GM23338 (cell line): ENCODE data around the gene ZHX3. TPM values are rescaled to one million over a fixed set of nuclear protein-coding genes. Genes with fewer than 3 reads are reported as not detected.

ENCODE experiments used
- ATAC-seq: fragments of 200-7000 bp; cut with Tn5 transposase; 3 replicates; pipeline ENCODE4 v1.9.1; 2020
- DNase-seq: peaks from one replicate; pipeline ENCODE4 v3.0.0-alpha.2; 2015; ENCODE audit warnings: low spot score
- H2AFZ ChIP-seq: fragments of 200-600 bp; sonication (generic); 2 replicates; pipeline ENCODE4 v1.8.0; 2016; ENCODE audit warnings: antibody characterized with exemption, mild to moderate bottlenecking, moderate library complexity
- H3F3A ChIP-seq: fragments of 200-600 bp; sonication (generic); replicated peaks from 2 replicates; pipeline ENCODE4 v1.8.0; 2017; ENCODE audit warnings: antibody characterized with exemption, mixed run types, low read depth
- H3K27ac ChIP-seq: fragments of 200-600 bp; sonication (generic); 2 replicates; pipeline ENCODE4 v1.6.1; 2016; ENCODE audit warnings: low read depth
- H3K27me3 ChIP-seq: fragments of 200-600 bp; sonication (generic); 2 replicates; pipeline ENCODE4 v1.8.0; 2016; ENCODE audit warnings: mild to moderate bottlenecking, mixed run types, moderate library complexity; ENCODE audit not compliant: insufficient read depth
- H3K36me3 ChIP-seq: fragments of 200-600 bp; sonication (generic); 2 replicates; pipeline ENCODE4 v1.8.0; 2016; ENCODE audit warnings: mild to moderate bottlenecking; ENCODE audit not compliant: insufficient read depth
- H3K4me1 ChIP-seq: fragments of 200-600 bp; sonication (generic); 2 replicates; pipeline ENCODE4 v1.8.0; 2016; ENCODE audit warnings: mild to moderate bottlenecking, moderate library complexity; ENCODE audit not compliant: insufficient read depth
- H3K4me2 ChIP-seq: fragments of 200-600 bp; sonication (generic); 2 replicates; pipeline ENCODE4 v1.7.1; 2017; ENCODE audit warnings: mixed run types
- H3K4me3 ChIP-seq: fragments of 200-600 bp; sonication (generic); 2 replicates; pipeline ENCODE4 v1.6.1; 2016; ENCODE audit warnings: mixed run types
- H3K79me2 ChIP-seq: fragments of 200-600 bp; sonication (generic); replicated peaks from 2 replicates; pipeline ENCODE4 v1.8.0; 2017; ENCODE audit warnings: mild to moderate bottlenecking; ENCODE audit not compliant: insufficient read depth
- H3K9me2 ChIP-seq: fragments of 200-600 bp; sonication (generic); 2 replicates; pipeline ENCODE4 v1.8.0; 2017; ENCODE audit not compliant: insufficient read depth
- H4K20me1 ChIP-seq: fragments of 200-600 bp; sonication (generic); replicated peaks from 2 replicates; pipeline ENCODE4 v1.8.0; 2017; ENCODE audit warnings: mild to moderate bottlenecking; ENCODE audit not compliant: insufficient read depth
- H3K27ac Mint-ChIP-seq: 2 replicates; pipeline ENCODE4 v1.8.0; 2020; ENCODE audit warnings: inconsistent platforms, mild to moderate bottlenecking, moderate library complexity, mixed read lengths
- H3K27me3 Mint-ChIP-seq: 3 replicates; pipeline ENCODE4 v1.8.0; 2022; ENCODE audit warnings: low read depth, mild to moderate bottlenecking, moderate library complexity, mixed read lengths, inconsistent platforms; ENCODE audit not compliant: insufficient read depth, poor library complexity
- H3K36me3 Mint-ChIP-seq: 3 replicates; pipeline ENCODE4 v1.8.0; 2021; ENCODE audit warnings: low read depth, mild to moderate bottlenecking, inconsistent platforms, moderate library complexity, mixed read lengths
- H3K4me1 Mint-ChIP-seq: 3 replicates; pipeline ENCODE4 v1.8.0; 2020; ENCODE audit warnings: mild to moderate bottlenecking, inconsistent platforms, mixed read lengths
- H3K4me3 Mint-ChIP-seq: 3 replicates; pipeline ENCODE4 v1.8.0; 2021; ENCODE audit warnings: moderate library complexity, mild to moderate bottlenecking, inconsistent platforms, mixed read lengths
- H3K9me3 Mint-ChIP-seq: 3 replicates; pipeline ENCODE4 v1.8.0; 2020; ENCODE audit warnings: moderate library complexity, mild to moderate bottlenecking, inconsistent platforms, mixed read lengths
- EZH2 ChIP-seq: fragments of 200-600 bp; sonication (generic); IDR thresholded peaks from one replicate; pipeline ENCODE4 v1.8.0; 2017; ENCODE audit warnings: antibody characterized with exemption, mild to moderate bottlenecking, low read depth; ENCODE audit not compliant: unreplicated experiment
- JUNB ChIP-seq: IDR thresholded peaks from one replicate; pipeline ENCODE4 v1.6.1; 2016; ENCODE audit warnings: antibody characterized with exemption; ENCODE audit not compliant: unreplicated experiment
- POLR2AphosphoS5 ChIP-seq: IDR thresholded peaks from 2 replicates; pipeline ENCODE4 v1.6.1; 2016; ENCODE audit warnings: antibody characterized with exemption, low read depth
- polyA plus RNA-seq: library from polyadenylated mRNA; unstranded; fragments of >200 nt; fragmentation: Nextera tagmentation; extraction: Ambion mirVana; gene quantifications from 2 replicates; pipeline ENCODE4 v1.2.1, GENCODE V29; 2016
- total RNA-seq: library from RNA; depleted of rRNA; stranded (reverse); fragments of >200 nt; shearing (Covaris generic); gene quantifications from 2 replicates; pipeline ENCODE4 v1.2.3, GENCODE V29; 2014
- TF ChIP-seq, protein P1 (sequence below): fragments of 250-450 bp; sonication (Bioruptor Pico); IDR thresholded peaks from 2 replicates; pipeline ENCODE4 v1.5.0; 2020; ENCODE audit warnings: mild to moderate bottlenecking, moderate library complexity
- TF ChIP-seq, protein P2 (sequence below): IDR thresholded peaks from one replicate; pipeline ENCODE4 v1.6.1; 2018; ENCODE audit warnings: antibody characterized with exemption; ENCODE audit not compliant: unreplicated experiment

ZHX3 gene
- total and polyA plus RNA-seq, 2 experiments from 2014 or later, result 1.7 to 2.8 TPM

DNA sequence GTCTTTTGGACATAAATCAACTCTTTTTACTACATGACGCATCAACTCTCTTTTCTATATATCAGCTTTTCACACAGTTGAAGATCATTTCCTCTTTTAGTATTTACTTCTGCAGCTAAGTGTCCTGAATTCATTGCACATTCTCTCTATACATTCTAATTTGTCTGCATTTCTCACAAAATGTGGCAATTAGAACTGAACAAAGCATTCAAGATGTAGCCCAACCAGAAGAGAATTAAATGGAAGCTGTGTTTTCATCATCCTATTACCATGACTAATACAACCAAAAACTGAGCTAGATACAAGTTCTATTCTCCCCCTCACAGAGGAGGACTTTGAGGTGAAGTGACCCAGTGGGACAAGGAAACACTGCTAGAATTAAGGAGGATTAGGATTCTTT lies 93.2 kb downstream of the ZHX3 start (continued):
- TF ChIP-seq, protein P1, sequence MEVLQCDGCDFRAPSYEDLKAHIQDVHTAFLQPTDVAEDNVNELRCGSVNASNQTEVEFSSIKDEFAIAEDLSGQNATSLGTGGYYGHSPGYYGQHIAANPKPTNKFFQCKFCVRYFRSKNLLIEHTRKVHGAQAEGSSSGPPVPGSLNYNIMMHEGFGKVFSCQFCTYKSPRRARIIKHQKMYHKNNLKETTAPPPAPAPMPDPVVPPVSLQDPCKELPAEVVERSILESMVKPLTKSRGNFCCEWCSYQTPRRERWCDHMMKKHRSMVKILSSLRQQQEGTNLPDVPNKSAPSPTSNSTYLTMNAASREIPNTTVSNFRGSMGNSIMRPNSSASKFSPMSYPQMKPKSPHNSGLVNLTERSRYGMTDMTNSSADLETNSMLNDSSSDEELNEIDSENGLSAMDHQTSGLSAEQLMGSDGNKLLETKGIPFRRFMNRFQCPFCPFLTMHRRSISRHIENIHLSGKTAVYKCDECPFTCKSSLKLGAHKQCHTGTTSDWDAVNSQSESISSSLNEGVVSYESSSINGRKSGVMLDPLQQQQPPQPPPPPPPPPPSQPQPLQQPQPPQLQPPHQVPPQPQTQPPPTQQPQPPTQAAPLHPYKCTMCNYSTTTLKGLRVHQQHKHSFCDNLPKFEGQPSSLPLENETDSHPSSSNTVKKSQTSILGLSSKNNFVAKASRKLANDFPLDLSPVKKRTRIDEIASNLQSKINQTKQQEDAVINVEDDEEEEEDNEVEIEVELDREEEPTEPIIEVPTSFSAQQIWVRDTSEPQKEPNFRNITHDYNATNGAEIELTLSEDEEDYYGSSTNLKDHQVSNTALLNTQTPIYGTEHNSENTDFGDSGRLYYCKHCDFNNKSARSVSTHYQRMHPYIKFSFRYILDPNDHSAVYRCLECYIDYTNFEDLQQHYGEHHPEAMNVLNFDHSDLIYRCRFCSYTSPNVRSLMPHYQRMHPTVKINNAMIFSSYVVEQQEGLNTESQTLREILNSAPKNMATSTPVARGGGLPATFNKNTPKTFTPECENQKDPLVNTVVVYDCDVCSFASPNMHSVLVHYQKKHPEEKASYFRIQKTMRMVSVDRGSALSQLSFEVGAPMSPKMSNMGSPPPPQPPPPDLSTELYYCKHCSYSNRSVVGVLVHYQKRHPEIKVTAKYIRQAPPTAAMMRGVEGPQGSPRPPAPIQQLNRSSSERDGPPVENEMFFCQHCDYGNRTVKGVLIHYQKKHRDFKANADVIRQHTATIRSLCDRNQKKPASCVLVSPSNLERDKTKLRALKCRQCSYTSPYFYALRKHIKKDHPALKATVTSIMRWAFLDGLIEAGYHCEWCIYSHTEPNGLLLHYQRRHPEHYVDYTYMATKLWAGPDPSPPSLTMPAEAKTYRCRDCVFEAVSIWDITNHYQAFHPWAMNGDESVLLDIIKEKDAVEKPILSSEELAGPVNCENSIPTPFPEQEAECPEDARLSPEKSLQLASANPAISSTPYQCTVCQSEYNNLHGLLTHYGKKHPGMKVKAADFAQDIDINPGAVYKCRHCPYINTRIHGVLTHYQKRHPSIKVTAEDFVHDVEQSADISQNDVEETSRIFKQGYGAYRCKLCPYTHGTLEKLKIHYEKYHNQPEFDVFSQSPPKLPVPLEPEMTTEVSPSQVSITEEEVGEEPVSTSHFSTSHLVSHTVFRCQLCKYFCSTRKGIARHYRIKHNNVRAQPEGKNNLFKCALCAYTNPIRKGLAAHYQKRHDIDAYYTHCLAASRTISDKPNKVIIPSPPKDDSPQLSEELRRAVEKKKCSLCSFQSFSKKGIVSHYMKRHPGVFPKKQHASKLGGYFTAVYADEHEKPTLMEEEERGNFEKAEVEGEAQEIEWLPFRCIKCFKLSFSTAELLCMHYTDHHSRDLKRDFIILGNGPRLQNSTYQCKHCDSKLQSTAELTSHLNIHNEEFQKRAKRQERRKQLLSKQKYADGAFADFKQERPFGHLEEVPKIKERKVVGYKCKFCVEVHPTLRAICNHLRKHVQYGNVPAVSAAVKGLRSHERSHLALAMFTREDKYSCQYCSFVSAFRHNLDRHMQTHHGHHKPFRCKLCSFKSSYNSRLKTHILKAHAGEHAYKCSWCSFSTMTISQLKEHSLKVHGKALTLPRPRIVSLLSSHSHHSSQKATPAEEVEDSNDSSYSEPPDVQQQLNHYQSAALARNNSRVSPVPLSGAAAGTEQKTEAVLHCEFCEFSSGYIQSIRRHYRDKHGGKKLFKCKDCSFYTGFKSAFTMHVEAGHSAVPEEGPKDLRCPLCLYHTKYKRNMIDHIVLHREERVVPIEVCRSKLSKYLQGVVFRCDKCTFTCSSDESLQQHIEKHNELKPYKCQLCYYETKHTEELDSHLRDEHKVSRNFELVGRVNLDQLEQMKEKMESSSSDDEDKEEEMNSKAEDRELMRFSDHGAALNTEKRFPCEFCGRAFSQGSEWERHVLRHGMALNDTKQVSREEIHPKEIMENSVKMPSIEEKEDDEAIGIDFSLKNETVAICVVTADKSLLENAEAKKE (CRISPR knock-in tag), result no peak
- TF ChIP-seq JUNB, result no peak
- no peak for TF ChIP-seq POLR2AphosphoS5

DNA sequence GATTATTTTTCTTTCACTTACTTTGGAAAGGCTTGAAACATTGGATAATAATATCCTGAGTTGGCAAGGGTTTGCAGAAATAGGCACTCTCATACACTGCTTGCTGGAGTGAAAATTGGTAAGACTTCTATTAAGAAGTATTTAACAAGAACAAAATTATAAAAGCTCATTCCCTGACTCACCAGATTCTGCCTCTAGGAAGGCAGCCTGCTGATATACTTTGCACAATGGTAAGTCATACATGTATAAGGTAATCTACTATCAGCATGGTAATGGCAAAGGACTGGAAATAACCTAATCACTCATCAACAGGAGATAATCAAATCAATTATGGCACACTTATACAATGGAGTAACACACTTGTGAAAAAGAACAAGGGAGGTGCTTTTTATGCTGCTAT lies 94.4 kb downstream of the ZHX3 start:
- Mint-ChIP-seq H3K9me3 (no peaks in the 10 kb centered on the region), H3K36me3 (no peaks in the 10 kb centered on the region), H3K27me3 (no peaks in the 10 kb centered on the region), H3K4me3 (no peak overlapping the region), H3K4me1 (no peaks in the 10 kb centered on the region), H3K27ac (no peak overlapping the region)
- Histone ChIP-seq H3K79me2 (no peaks in the 10 kb centered on the region), H3F3A (no peaks in the 10 kb centered on the region), H4K20me1 (no peaks in the 10 kb centered on the region), H3K36me3 (no peaks in the 10 kb centered on the region), H3K4me2 (no peak overlapping the region), H3K27ac (no peak overlapping the region), H3K9me2 (no peaks in the 10 kb centered on the region), H3K4me3 (no peak overlapping the region), H3K27me3 (no peaks in the 10 kb centered on the region), H3K4me1 (no peaks in the 10 kb centered on the region), H2AFZ (no peak overlapping the region)
- DNase-seq (no peak), ATAC-seq (no peak)
- TF ChIP-seq EZH2 (no peak), POLR2AphosphoS5 (no peak), JUNB (no peak)
- TF ChIP-seq, protein P2, sequence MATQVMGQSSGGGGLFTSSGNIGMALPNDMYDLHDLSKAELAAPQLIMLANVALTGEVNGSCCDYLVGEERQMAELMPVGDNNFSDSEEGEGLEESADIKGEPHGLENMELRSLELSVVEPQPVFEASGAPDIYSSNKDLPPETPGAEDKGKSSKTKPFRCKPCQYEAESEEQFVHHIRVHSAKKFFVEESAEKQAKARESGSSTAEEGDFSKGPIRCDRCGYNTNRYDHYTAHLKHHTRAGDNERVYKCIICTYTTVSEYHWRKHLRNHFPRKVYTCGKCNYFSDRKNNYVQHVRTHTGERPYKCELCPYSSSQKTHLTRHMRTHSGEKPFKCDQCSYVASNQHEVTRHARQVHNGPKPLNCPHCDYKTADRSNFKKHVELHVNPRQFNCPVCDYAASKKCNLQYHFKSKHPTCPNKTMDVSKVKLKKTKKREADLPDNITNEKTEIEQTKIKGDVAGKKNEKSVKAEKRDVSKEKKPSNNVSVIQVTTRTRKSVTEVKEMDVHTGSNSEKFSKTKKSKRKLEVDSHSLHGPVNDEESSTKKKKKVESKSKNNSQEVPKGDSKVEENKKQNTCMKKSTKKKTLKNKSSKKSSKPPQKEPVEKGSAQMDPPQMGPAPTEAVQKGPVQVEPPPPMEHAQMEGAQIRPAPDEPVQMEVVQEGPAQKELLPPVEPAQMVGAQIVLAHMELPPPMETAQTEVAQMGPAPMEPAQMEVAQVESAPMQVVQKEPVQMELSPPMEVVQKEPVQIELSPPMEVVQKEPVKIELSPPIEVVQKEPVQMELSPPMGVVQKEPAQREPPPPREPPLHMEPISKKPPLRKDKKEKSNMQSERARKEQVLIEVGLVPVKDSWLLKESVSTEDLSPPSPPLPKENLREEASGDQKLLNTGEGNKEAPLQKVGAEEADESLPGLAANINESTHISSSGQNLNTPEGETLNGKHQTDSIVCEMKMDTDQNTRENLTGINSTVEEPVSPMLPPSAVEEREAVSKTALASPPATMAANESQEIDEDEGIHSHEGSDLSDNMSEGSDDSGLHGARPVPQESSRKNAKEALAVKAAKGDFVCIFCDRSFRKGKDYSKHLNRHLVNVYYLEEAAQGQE, result no peak
- TF ChIP-seq, protein P1 (CRISPR knock-in tag), result no peak
